Measurements from ENCODE around the gene SEMA4B. TPM values are rescaled to one million over a fixed set of nuclear protein-coding genes. Genes with fewer than 3 reads are reported as not detected.
"Not testable (repeated sequence)": the region's sequence is repeated elsewhere in the genome, so short reads cannot be mapped to it uniquely, and the experiment has no call there.

Gene SEMA4B
- total and polyA plus RNA-seq, 3 experiments from 2014 or later: 6.9 to 10.1 (median 8.8) TPM

- H3K4me1 ChIP-seq (ENCODE audit: insufficient read depth, low read length): peaks cover 41% of the 10 kb centered on the region
- H3K9me3 Mint-ChIP-seq: no peaks in the 10 kb centered on the region
- H3K27me3 Mint-ChIP-seq: no peaks in the 10 kb centered on the region
- peaks cover 48 to 66% (median 63%) of the 10 kb centered on the region in 3 donors for H3K4me1 Mint-ChIP-seq
- no peak overlapping the region for H3K27ac ChIP-seq (ENCODE audit: low read depth, low read length)
- ChIA-PET CTCF (interaction anchor here (0.6 to 2.4 kb wide), 3 partner anchors 21 to 202 kb away, joined by 3 to 7 read pairs (median 4); no protein-coding TSS in a partner anchor), POLR2A (no interaction called here)
- H3K27me3 ChIP-seq (ENCODE audit: insufficient read depth, low read length, poor library complexity, severe bottlenecking): no peaks in the 10 kb centered on the region
- H3K36me3 Mint-ChIP-seq: peaks cover 4 to 74% (median 26%) of the 10 kb centered on the region in 3 donors
- no peak overlapping the region for H3K4me3 Mint-ChIP-seq
- peaks cover 33% of the 10 kb centered on the region for H3K36me3 ChIP-seq (ENCODE audit: insufficient read depth, low read length)
- H3K9me3 ChIP-seq (ENCODE audit: low read length): no peaks in the 10 kb centered on the region
- no peak overlapping the region for H3K4me3 ChIP-seq (ENCODE audit: low read length)
- no peak for DNase-seq
- peak overlapping the region in 7 of 8 donors; percentile 7 to 84 (median 66) for H3K27ac Mint-ChIP-seq
Observed at GRCh38 chr15:90271459-90272166, 70.5 kb downstream of the SEMA4B start.

GRCh38 chr15:90278467-90278866 is 77.3 kb downstream of the SEMA4B start:
- H3K4me3 ChIP-seq (ENCODE audit: low read length); H3K36me3 ChIP-seq (ENCODE audit: insufficient read depth, low read length); H3K9me3 ChIP-seq (ENCODE audit: low read length); H3K27me3 Mint-ChIP-seq; DNase-seq; H3K4me1 ChIP-seq (ENCODE audit: insufficient read depth, low read length); H3K9me3 Mint-ChIP-seq; H3K27ac Mint-ChIP-seq; H3K27me3 ChIP-seq (ENCODE audit: insufficient read depth, low read length, poor library complexity, severe bottlenecking); CTCF ChIA-PET; H3K4me3 Mint-ChIP-seq; H3K27ac ChIP-seq (ENCODE audit: low read depth, low read length); POLR2A ChIA-PET; H3K4me1 Mint-ChIP-seq: not testable (repeated sequence)
- H3K36me3 Mint-ChIP-seq: peaks cover 0 to 18% (median 2%) of the 10 kb centered on the region in 3 donors

Other genes with a start within 250 kb of the SEMA4B start
- 10 to 100 TPM; 13.2 TPM for gene ZNF710, start 200.0 kb upstream of the SEMA4B start, total RNA-seq
- 2.6 TPM for gene ZNF710, start 200.0 kb upstream of the SEMA4B start, polyA plus RNA-seq
- 10 to 100 TPM; 72.8 to 73.8 TPM for gene IDH2, start 98.9 kb upstream of the SEMA4B start, total RNA-seq
- gene IDH2, start 98.9 kb upstream of the SEMA4B start, polyA plus RNA-seq: 148 TPM
- gene CIB1, start 32.6 kb downstream of the SEMA4B start, total RNA-seq: 100 to 1,000 TPM; 162 to 166 TPM
- 251 TPM for gene CIB1, start 32.6 kb downstream of the SEMA4B start, polyA plus RNA-seq
- gene GDPGP1, start 32.9 kb downstream of the SEMA4B start, total RNA-seq: 10 to 100 TPM; 10.3 to 11.6 TPM
- 0.85 TPM for gene GDPGP1, start 32.9 kb downstream of the SEMA4B start, polyA plus RNA-seq
- under 1 TPM in 1 of 2 experiments, not detected in 1; 0.80 TPM for gene TTLL13, start 48.2 kb downstream of the SEMA4B start, total RNA-seq
- gene TTLL13, start 48.2 kb downstream of the SEMA4B start, polyA plus RNA-seq: 0.17 TPM
- gene NGRN, start 64.3 kb downstream of the SEMA4B start, total RNA-seq: 10 to 100 TPM; 34.1 to 36.0 TPM
- gene NGRN, start 64.3 kb downstream of the SEMA4B start, polyA plus RNA-seq: 45.8 TPM
- gene ZNF774, start 151.0 kb downstream of the SEMA4B start, total RNA-seq: under 1 TPM; 0.50 to 0.64 TPM
- gene ZNF774, start 151.0 kb downstream of the SEMA4B start, polyA plus RNA-seq: not detected
- 100 to 1,000 TPM; 173 to 176 TPM for gene IQGAP1, start 186.9 kb downstream of the SEMA4B start, total RNA-seq
- gene IQGAP1, start 186.9 kb downstream of the SEMA4B start, polyA plus RNA-seq: 151 TPM